B cell (primary cell): Measurements from ENCODE around the gene NOTUM.

ENCODE experiments used
- EZH2 ChIP-seq: IDR thresholded peaks from 2 replicates; pipeline ENCODE4 v1.6.1; 2012; ENCODE audit warnings: borderline replicate concordance, low read depth, mild to moderate bottlenecking, moderate library complexity, low read length; ENCODE audit not compliant: insufficient read depth, poor library complexity, severe bottlenecking
- TF ChIP-seq, protein P1 (sequence below): fragments of 200-600 bp; IDR thresholded peaks from one replicate; pipeline ENCODE4 v1.8.0; 2022; ENCODE audit warnings: antibody characterized with exemption, mild to moderate bottlenecking

DNA sequence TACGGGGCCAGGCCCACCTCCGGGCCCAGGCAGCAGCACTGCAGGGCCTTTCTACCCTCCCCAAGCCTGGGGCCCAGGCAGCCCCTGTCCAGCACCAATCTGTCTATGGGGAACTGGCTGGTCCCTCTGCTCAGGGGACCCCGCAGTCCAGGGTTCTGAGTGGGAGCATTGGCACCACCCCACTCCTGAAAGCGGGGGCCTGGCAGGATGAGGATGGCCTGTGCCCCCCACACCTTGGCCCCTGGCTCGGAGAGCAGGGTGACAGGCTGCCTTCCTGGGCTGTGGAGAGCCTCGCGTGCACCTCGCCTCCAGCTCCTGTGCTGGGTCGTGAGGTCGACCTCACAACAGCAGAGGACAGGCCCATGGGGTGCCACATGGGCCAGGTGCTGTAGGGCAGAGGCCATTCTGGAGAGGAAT, 57.6 kb downstream of the NOTUM start:
- TF ChIP-seq, protein P1, sequence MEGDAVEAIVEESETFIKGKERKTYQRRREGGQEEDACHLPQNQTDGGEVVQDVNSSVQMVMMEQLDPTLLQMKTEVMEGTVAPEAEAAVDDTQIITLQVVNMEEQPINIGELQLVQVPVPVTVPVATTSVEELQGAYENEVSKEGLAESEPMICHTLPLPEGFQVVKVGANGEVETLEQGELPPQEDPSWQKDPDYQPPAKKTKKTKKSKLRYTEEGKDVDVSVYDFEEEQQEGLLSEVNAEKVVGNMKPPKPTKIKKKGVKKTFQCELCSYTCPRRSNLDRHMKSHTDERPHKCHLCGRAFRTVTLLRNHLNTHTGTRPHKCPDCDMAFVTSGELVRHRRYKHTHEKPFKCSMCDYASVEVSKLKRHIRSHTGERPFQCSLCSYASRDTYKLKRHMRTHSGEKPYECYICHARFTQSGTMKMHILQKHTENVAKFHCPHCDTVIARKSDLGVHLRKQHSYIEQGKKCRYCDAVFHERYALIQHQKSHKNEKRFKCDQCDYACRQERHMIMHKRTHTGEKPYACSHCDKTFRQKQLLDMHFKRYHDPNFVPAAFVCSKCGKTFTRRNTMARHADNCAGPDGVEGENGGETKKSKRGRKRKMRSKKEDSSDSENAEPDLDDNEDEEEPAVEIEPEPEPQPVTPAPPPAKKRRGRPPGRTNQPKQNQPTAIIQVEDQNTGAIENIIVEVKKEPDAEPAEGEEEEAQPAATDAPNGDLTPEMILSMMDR: no peak
- no peak for TF ChIP-seq EZH2
